AG04450 (cell line): ENCODE results near the gene TSPO. TPM values are rescaled to one million over a fixed set of nuclear protein-coding genes. Genes with fewer than 3 reads are reported as not detected.

ENCODE experiments used
- CTCF ChIA-PET: fragments of 300-600, 350-600 bp; formaldehyde crosslinking; extraction: SDS; loops from one replicate; lab custom pipeline; 2022; ENCODE audit warnings: antibody characterized with exemption, inconsistent platforms; lab: Charles Lee
- POLR2A ChIA-PET: fragments of 350-600 bp; formaldehyde crosslinking; extraction: SDS; loops from one replicate; lab custom pipeline; 2021; ENCODE audit warnings: antibody characterized with exemption, inconsistent platforms; lab: Yijun Ruan, JAX
- DNase-seq: peaks from one replicate; pipeline ENCODE4 v3.0.0-alpha.2; 2011; ENCODE audit warnings: low read depth, low spot score
- H3K27ac ChIP-seq: one replicate; pipeline ENCODE4 v1.5.1; 2012; ENCODE audit warnings: low read depth, low read length, control low read depth
- H3K27me3 ChIP-seq: one replicate; pipeline ENCODE4 v1.6.0; 2012; ENCODE audit warnings: low read length; ENCODE audit not compliant: control insufficient read depth, insufficient read depth
- H3K4me3 ChIP-seq: 2 replicates; pipeline ENCODE4 v1.5.1; 2011; ENCODE audit warnings: mild to moderate bottlenecking, low read depth, low read length, control low read depth
- H3K9me3 ChIP-seq: 2 replicates; pipeline ENCODE4 v1.5.1; 2012; ENCODE audit warnings: low read length; ENCODE audit not compliant: control insufficient read depth, insufficient read depth
- polyA plus RNA-seq: library from polyadenylated mRNA; depleted of rRNA; stranded (reverse); fragments of >200 nt; gene quantifications from 2 replicates; pipeline ENCODE4 v1.2.3, GENCODE V29; 2011
- TF ChIP-seq, protein P1 (sequence below): IDR thresholded peaks from 2 replicates; pipeline ENCODE4 v1.5.1; 2011; ENCODE audit warnings: low read depth, low read length, control low read depth, inconsistent platforms

The TSPO gene
- polyA plus RNA-seq, 1 experiment = 107 TPM

DNA sequence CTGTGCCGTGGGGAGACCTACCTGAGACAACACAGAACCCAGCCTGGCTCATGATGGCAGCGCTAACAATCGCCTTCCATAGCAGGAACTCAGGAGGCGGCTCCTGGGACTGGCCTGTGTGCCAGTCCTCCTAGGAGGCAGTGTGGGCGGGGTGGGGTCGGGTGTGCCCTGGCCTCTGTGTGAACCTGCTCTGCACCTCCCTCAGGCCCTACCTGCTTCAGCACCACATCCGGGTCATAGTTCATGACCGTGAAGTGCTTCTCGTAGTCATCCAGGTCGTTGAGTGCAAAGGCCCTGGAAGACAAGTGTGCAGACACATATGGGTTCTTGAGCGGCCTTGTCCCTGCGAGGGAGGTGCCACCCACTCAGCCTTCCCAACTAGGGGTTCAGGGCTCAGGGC, 20.2 kb downstream of the TSPO start:
- DNase-seq = no peak
- no peaks in the 10 kb centered on the region; the same call in 1 of the 2 replicates for H3K9me3 ChIP-seq
- TF ChIP-seq, protein P1, sequence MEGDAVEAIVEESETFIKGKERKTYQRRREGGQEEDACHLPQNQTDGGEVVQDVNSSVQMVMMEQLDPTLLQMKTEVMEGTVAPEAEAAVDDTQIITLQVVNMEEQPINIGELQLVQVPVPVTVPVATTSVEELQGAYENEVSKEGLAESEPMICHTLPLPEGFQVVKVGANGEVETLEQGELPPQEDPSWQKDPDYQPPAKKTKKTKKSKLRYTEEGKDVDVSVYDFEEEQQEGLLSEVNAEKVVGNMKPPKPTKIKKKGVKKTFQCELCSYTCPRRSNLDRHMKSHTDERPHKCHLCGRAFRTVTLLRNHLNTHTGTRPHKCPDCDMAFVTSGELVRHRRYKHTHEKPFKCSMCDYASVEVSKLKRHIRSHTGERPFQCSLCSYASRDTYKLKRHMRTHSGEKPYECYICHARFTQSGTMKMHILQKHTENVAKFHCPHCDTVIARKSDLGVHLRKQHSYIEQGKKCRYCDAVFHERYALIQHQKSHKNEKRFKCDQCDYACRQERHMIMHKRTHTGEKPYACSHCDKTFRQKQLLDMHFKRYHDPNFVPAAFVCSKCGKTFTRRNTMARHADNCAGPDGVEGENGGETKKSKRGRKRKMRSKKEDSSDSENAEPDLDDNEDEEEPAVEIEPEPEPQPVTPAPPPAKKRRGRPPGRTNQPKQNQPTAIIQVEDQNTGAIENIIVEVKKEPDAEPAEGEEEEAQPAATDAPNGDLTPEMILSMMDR = no peak
- H3K4me3 ChIP-seq = no peak overlapping the region
- H3K27me3 ChIP-seq = no peaks in the 10 kb centered on the region
- ChIA-PET CTCF (no interaction called here), POLR2A (interaction anchor here (1.5 kb wide), 1 partner anchor 8 kb away, joined by 9 read pairs; no protein-coding TSS in a partner anchor)
- no peak overlapping the region for H3K27ac ChIP-seq

DNA sequence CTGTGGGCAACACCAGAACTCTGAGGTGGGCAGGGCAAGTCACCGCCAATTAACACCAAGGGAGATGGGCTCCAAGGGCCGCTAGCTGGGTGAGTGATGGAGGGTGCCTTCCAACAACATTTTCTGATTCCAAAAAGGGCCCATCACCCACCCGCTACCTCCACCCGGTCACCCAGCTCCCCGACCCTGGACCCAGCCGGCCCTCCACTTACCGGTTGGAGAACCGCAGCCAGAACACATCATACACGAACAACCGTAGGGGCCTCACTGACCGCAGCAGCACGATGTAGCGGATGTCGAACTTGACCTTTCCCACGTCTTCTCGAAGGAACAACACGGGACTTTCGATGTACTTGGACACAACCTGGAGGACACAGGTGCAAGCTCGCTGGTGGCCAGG, 20.8 kb downstream of the TSPO start:
- POLR2A ChIA-PET = interaction anchor here (1.5 kb wide), 1 partner anchor 8 kb away, joined by 9 read pairs; no protein-coding TSS in a partner anchor
- TF ChIP-seq, protein P1 = no peak
- H3K9me3 ChIP-seq = no peaks in the 10 kb centered on the region; the same call in 1 of the 2 replicates

DNA sequence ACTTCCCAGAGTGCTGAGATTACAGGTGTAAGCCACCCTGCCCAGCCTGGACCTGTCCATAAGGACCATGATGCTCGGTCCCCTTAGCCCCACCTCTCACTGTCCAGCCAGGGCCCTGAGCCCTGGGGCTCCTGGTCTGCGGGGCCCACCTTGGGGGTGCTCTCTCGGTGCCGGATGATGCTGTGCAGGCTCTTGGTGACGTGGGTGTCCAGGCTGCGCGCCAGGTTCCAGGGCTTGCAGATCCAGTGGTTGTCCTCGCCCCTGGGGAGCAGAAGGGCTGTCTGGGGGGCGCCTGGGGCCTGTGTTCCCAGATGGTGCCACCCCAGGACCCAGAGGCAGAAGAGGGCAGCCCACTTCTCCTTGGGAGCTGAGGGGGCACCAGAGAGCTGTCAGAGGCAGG, 22.2 kb downstream of the TSPO start:
- DNase-seq = no peak
- Histone ChIP-seq H3K4me3 (no peak overlapping the region), H3K9me3 (no peaks in the 10 kb centered on the region; the same call in 1 of the 2 replicates), H3K27me3 (no peaks in the 10 kb centered on the region), H3K27ac (no peak overlapping the region)
- ChIA-PET POLR2A (no interaction called here), CTCF (no interaction called here)
- TF ChIP-seq, protein P1 = no peak

More for the DNA sequence above, 20.8 kb downstream of the TSPO start:
- no peak overlapping the region for H3K27ac ChIP-seq
- no peak overlapping the region for H3K4me3 ChIP-seq
- no peak for DNase-seq
- H3K27me3 ChIP-seq = no peaks in the 10 kb centered on the region
- CTCF ChIA-PET = no interaction called here

DNA sequence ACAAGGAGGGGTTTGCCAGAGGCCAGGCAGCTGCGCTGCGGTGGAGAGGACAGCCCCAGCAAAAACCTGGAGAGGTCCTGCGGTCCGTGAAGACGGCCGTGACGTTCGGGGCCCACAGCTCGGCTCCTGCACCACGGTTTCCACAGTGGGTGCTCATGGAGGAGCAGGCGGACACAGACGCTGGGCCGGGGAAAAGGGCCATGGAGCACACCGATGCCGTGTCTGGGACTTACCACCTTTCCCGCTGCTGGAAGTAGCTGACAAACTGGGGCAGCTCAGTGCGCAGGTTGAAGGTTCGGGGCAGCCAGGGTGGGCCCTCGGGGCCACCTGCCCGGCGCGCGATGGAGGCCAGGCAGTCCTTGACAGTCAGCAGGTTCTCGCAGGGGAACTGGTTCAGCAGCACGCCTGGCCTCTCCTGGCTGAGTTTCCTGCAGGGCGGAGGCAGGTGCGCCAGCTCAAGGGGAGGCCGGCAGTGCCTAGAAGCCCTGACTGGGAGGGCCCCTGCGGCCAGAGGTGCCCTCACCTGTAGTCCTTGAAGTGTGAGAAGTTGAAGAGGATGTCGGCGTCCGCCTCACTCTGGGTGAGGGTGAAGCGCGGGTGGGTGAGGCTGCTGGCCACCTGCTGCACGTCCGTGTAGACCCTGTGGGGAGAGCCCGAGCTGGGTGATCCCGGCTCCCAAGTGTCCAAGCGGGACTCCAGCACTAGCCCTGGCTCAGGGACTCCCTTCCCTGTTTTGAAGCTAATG, 22.8 kb downstream of the TSPO start:
- POLR2A ChIA-PET = no interaction called here
- CTCF ChIA-PET = no interaction called here
- Histone ChIP-seq H3K27ac (no peak overlapping the region), H3K9me3 (no peaks in the 10 kb centered on the region; the same call in 1 of the 2 replicates), H3K4me3 (no peak overlapping the region), H3K27me3 (no peaks in the 10 kb centered on the region)
- DNase-seq = no peak
- TF ChIP-seq, protein P1 = no peak

DNA sequence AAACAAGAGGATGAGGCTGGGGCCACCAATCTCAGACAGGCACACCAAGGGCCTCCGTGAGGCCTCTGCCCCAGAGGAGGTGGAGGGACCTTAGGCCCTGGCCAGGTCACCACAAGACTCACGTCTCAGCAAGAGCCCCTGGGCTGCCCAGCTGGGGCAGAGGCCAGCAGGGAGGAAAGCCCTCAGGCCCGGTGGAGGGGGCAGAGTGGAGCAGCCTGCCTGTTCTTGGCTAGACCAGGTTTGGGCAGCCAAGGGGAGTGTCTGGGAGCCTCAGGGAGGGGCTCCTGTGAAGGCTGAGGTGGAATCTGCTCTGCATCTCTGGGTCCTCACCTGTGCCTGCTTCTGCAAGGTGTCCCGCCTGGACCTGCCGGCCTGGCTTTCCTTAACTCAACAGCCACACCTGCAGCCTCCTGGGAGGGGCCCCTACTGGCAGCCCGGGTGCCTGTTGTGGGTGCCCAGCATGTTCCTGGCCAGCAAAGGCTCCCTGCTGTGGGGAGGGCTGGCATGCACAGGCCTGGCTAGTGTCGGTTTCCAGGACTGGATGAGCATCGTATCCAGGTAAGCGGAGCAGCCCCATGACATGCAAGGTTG, 23.7 kb downstream of the TSPO start:
- Histone ChIP-seq H3K9me3 (no peaks in the 10 kb centered on the region; the same call in 1 of the 2 replicates), H3K4me3 (no peak overlapping the region), H3K27me3 (no peaks in the 10 kb centered on the region), H3K27ac (no peak overlapping the region)
- ChIA-PET POLR2A (no interaction called here), CTCF (no interaction called here)
- TF ChIP-seq, protein P1 = no peak
- no peak for DNase-seq
